ENCODE data around the gene TTC39A.

DNA sequence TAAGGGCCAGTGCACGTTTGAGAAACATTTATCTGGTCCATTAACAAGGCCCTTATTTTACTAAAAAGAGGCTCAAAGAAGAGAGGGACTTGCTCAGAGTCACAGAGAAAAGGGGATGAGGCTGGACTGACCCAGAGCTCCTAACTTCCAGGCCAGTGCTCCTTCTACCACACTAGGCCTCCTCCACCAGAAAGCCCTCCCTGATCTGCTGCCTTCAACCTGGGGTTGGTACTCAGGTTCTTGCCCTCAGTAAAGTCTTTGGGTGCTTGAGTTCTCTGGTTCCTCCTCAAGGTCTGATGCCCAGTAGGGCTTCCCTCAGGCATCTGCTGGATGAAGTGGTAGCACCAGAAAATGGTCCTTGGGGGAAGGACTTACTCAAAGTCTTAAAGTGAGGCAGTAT is 26.0 kb downstream of the TTC39A start:
- TF ChIP-seq, protein P1, sequence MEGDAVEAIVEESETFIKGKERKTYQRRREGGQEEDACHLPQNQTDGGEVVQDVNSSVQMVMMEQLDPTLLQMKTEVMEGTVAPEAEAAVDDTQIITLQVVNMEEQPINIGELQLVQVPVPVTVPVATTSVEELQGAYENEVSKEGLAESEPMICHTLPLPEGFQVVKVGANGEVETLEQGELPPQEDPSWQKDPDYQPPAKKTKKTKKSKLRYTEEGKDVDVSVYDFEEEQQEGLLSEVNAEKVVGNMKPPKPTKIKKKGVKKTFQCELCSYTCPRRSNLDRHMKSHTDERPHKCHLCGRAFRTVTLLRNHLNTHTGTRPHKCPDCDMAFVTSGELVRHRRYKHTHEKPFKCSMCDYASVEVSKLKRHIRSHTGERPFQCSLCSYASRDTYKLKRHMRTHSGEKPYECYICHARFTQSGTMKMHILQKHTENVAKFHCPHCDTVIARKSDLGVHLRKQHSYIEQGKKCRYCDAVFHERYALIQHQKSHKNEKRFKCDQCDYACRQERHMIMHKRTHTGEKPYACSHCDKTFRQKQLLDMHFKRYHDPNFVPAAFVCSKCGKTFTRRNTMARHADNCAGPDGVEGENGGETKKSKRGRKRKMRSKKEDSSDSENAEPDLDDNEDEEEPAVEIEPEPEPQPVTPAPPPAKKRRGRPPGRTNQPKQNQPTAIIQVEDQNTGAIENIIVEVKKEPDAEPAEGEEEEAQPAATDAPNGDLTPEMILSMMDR (IDR thresholded peaks at IDR 0.05; ENCODE audit: insufficient read depth, low read depth, low read length): no peak
- no peak for TF ChIP-seq EZH2 (IDR thresholded peaks at IDR 0.05; ENCODE audit: insufficient read depth, low read length)
